ENCODE data around the gene ZNF277.
A peak's percentile ranks its signal among the peaks of the same experiment; 100 is the strongest.

Gene ZNF277, protein sequence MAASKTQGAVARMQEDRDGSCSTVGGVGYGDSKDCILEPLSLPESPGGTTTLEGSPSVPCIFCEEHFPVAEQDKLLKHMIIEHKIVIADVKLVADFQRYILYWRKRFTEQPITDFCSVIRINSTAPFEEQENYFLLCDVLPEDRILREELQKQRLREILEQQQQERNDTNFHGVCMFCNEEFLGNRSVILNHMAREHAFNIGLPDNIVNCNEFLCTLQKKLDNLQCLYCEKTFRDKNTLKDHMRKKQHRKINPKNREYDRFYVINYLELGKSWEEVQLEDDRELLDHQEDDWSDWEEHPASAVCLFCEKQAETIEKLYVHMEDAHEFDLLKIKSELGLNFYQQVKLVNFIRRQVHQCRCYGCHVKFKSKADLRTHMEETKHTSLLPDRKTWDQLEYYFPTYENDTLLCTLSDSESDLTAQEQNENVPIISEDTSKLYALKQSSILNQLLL

DNA sequence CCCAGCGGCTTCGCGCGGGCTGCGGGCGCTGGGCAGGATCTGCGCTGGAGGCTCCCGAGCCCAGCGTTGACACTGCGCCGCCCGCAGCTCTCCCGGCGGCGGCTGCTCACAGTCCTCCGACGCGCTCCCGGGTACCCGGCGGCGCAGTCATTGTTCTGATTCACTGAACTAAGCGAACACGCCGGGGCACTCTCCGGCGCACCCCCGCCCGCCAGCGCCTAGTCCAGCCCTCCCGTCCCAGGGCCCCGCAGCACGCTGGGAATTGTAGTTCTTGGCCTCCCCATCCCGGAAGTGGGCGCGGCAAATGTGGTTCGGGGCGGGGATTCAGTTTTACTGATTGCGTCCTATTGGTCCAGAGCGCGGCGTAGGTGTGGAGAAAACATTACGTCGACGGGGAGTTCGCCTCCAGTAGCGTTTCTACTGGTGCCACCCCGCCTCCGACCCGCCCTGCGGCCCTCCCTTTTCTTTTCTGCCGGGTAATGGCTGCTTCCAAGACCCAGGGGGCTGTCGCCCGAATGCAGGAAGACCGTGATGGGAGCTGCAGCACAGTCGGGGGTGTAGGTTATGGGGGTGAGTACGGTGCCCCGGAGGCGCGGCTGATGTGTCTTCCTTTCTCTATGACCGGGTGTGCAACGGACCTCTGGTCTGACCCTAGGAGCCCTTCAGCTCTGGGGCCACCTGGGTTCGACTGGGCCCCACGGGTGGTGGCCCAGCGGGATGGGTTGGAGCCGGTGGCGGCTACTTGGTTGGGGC lies at the start of gene ZNF277, which contains the start of gene DOCK4:
TSS of gene ZNF277 (plus strand) at position 458 of the 753 bp plus-strand sequence. CDS start at position 480, 22 bp downstream.
TSS of gene DOCK4 (minus strand) at position 162 of the 753 bp plus-strand sequence. CDS start 261 bp downstream, outside the sequence.
- peak; percentile 97 to 100 (median 97) for DNase-seq

DNA sequence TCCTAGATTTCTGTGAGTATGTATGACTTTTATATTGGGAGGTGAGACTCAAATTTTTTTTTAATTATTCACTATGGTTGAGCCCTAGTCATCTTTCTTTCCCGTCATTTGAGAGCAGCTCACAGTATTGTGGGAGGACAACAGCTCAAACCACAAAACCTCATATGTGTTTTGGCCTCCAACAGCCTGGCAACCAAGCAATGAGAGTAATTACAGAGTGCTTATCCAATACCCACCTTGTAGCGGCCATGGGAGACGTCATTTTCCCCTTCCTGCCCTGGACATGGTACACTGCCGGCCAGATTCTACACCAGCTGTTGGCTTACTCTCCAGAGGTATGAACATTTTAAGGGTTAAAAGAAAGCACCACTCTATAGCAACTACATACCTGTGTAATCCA lies 49.4 kb upstream of the ZNF277 start:
- DNase-seq, result no peak

DNA sequence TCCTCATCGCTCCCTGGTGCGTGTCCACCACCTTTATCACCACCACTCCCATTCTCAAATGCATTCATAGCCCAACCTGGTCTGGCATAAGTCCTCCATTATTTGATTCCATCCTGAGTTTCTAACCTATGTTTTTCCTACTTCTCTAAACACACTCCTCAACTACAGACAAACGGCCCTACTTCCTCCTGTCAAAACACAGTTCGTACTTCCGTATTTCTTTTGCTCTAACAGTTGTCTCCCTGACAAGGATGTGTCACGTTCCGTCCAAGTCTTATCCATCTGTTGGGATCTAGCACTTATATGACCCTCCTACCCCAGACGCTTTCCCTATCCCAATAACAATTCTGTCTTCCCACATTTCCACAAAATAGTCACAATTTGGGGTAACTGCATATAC lies 47.1 kb upstream of the ZNF277 start:
- no peak for DNase-seq

DNA sequence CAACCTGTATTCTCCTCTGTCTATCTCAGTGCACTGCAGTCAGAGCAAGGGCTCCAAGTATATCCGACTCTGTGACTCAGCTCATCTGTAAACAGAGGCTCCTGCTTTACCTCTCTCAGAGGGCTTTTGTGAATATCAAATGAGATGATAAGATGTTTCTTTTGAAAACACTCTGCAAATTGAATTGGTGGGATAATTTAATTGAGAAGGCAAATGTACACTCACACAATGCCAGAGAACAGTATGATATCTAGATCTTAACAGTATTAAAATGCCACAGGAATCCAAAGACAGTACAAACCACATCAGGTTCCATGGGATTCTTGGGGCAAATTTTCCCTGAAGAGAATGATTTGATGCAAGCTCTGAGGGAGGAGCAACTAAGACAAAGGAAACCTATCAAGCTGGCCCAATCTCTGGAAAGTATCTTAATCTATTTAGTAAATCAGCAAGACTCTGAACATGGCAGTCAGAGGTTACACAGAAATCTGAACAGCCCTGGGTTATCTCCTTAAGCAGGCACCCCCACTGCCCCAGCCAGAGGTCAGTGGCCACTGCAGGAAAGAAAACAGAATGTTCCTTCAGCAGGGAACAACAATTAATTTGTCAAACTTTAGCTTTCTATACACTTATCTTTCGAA lies 46.2 kb upstream of the ZNF277 start:
- DNase-seq, result no peak

DNA sequence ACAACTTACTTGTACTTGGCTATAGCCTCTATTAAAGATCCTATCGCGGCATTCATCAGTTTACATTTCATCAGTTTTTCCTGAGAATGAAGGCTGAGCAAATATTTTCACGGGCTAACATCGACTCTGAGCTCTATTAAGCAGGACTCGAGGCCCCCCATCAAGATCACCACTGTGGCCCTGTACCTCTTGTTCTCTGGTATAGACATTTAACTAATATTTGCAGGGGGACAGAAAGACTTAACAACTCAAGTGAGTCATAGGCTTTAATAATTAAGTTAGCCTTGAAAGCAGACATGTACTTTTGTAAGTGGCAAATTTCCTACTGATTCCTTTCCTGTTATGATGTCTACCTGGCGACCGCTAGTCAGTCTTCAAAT lies 45.7 kb upstream of the ZNF277 start:
- no peak for DNase-seq

DNA sequence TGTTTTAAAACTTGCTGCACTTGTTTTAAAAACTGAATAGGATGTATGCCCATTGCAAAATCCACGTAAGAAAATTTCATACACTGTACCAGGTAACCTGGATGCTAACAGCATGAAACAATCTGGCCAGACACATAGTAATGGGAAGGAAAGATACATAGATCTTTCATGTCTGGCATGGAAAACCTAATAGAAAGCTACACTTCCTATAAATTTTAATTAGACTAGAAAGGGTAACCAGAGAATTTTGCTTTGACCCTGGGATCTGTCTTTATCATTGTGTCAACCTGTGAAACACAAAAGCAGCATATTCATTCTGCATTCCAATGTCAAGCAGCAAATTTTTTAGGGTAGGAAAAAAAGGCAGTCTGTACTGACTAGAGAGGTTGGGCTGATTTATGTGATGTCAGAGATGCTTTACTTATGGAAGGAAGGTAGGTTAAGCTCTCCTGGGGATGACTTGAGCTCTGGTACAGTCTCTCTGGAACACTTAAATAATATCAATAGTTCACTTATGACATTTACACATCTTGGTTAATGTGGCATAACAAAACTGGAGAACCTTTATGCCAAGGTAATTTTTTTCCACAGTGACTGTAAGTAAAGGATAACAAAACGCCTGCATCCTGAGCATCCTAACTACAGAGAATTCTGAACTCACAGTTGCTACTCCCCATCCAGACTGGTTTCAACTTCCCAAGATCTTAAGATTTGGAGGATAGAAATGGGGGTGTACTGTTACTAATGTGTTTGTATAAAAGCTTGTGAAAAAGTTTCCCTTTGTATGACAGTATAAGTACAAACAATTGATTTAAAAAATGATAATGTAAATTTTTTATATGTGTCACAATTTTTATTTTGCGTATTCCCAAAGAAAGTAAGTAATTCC lies 45.0 kb upstream of the ZNF277 start:
- no peak for DNase-seq

DNA sequence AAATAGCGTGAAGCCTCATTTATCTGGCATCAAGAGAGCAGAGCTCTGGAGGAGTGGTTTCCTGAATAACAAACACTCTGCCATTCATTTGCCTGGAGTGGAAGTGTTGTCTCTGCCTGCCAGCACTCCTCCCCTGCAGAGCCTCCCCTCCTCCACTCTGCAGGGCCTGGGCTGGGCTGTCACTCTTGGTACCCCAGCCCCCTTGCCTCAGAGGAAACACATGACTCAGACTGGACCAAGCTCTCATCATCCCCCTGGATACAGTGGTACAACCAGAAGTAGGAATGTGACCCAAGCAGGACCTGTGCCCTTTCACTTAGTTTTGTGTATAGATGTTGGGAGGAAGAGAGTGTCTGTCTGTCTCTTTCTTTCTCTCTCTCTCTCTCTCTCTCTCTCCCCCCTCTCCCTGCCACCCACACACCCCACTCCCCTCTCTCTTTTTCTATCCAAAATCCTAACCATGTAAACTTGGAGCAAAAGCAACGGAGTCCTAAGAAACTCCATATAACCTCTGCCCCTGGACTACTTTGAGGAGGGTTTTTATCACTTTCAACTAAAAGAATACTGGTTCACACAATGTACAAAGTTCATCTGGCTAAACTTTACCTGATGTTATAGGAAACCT lies 44.2 kb upstream of the ZNF277 start:
- DNase-seq, result no peak

DNA sequence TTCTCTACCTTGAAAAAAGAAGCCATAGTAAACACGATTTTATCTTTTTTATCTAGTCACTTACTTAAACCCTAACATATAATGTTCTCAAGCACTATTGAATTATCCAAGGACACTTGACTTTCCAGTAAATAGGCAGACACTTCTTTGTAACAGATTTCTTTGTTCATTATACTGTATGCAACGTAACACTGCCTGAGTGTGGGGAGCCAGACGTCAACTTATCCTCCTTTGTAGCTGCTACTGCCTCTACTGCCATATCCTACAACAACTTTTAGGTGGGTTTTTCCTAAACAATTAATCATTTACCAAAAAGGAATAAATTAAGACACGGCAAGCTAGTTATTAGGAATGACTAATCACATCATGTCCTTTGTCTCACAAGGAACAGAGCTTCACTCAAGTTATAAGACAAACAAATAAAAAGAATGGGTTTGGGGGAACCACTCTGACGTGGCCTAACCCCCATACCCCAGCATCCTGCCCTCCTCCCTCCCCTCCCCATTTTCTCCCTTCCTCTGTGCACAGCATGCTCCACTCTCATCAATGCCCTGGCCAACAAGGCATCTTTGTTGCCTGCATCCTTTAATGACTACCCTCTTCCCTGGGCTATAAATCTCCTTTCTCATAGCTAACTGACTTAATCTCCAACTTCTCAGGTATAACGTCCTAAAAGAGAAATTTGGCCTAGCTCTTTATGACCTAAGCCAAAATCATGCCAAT lies 43.5 kb upstream of the ZNF277 start:
- no peak for DNase-seq

DNA sequence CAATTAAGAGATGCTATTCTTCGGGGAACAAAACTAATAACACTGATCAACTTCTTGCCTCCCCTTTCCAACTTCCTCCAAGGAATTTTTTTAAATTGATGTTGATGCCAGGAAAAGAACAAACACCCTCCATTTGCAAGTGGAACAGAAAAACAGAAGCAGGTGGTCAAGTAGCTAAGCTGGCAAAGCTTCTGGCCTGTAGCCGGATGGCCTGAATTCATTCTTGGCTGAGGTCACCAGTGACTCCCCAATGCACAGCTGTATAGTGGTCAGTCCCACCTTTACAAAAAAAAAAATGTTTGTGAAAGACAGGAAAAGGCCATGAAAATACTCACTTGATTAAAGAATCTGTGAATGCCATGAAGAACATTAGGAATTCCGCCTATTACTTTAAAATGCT lies 39.3 kb upstream of the ZNF277 start:
- no peak for DNase-seq

DNA sequence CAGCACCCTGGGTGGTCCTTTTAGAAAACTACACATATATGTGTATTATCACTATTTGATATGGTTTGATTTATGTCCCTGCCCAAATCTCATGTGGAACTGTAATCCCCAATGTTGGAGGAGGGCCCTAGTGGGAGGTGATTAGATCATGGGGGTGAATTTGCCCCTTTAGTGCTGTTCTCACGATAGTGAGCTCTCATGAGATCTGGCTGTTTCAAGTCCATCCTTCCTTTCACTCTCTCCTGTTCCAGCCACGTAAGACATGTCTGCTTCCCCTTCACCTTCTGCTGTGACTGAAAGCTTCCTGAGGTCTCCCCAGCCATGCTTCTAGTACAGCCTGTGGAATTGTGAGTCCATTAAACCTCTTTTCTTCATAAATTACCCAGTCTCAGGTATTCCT lies 37.6 kb upstream of the ZNF277 start:
- DNase-seq, result no peak

DNA sequence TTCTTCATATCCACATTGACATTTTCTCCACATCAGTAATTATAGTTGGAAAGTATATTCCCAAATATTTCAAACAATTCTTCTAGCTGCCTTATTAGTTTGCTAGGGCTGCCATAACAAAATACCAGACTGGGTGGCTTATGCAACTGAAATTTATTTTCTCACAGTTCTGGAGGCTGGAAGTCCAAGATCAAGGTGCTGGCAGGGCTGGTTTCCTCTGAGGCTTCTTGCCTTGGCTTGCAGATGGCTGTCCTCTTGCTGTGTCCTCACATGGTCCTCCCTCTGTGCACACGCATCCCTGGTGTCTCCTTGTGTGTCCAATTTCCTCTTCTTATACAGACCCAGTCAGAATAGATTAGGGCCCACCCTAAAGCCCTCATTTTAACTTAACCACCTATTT lies 34.8 kb upstream of the ZNF277 start:
- DNase-seq, result no peak

DNA sequence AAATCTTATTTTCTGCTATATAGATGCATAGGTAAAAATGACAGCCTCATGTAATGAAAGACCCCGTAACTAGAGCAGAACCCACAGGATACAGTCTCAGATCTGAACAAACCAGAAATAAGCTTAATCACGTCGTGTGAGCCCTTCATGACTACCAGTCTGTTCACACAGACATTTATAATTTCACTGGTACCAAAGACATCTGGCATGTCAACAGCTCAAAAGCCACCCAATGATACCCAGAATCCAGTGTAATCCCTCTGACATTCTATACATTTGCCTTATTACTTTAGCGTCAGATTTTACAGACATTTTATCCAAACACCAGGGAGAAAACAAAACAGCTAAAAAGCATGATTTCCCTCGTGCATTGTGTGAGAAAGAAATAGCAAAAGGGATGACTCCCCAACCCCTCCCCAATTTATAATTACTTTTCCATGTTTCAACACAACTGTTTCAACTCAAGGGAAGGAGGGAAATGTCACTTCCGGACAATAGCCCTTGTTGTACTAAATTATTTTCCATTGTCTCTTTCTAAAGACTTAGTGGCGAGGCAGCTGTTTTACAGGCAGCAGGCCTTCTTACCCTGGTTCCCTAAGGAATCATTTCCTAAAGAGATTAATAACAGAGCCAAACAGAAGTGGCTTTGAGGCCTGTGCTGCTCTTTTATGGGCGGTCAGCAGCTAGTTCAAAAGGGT lies 33.5 kb upstream of the ZNF277 start:
- no peak for DNase-seq

DNA sequence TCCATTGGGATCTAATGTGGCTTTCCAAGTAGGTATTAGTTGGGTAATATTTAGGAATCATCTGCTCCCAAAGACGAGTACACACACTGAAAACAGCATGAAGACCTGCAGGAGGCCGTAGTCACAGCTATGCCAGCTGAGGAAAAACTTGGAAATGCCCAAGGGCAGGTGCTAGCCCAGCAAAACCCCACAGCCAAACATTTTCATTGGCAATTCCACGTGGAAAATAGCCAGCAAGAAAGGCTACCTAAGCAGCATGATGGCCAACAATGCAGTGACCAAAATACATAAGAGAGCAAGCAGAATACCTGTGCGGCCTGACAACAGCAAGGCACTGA lies 33.0 kb upstream of the ZNF277 start:
- no peak for DNase-seq

DNA sequence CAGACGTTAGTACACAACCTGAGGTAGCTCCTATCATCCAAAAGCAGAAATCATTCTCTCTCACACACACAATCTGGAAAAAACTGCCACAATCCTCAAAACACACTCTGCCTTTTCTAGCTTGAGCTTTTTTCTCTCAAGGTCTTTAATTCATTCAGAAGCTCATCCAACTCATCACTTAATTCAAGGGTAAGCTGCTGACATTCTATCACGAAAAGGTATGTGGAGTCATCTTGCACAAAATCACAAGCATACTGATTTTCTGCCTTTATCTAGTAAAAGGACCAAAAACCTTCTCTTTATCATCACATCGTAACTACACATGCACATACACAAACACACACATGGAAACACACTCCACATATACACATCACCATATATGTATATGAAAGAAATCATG lies 32.3 kb upstream of the ZNF277 start:
- no peak for DNase-seq

DNA sequence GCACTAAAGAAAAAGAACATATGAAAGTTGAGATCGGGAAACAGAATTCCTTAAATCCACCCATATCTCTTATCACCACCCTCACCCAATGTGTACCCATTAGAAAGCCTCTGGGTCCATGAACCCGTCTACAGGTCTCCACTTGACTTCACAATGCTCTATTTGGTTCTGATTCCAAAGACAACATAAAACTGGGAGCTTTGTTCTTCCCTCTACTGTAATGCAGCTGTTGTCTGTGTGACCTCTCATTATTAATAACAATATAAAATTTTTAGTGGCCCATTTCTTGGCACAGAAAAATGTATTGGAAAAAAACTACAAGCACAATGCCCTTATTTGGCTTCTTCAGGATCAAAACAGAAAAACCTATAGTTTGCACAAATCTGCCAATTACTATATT lies 30.3 kb upstream of the ZNF277 start:
- DNase-seq, result no peak

DNA sequence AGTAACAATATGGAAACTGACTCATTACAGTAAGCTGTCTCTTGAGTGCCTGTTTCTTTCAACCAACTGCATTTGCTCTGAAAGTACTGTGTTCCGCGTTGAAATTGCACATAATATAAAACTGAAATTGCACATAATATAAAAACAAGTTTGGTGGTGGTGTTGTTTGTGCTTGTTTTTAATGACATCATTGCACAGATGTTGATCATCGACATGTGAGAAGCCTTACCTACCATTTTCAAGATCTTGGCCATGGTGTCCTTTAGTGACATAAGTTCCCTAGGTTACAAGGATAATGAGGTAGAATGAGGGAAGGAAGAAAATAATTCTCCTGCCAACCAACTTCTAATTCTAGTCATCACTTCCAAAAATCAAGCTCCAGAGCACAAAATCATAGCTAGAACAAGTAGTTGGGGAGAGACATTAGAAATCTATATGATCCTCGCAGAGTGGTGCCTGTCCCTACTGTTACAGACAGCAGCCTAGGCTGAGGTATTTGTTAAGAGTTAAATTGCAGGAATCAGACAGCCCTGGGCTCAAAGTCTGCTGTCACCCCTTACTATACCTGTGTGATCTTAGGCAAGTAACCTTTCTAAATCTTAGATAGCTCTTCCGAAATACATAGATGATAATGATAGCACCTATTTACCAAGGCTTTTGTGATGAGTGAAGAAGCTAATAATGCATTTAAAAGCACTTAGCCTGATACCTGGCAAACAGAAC lies 29.6 kb upstream of the ZNF277 start:
- DNase-seq, result no peak

DNA sequence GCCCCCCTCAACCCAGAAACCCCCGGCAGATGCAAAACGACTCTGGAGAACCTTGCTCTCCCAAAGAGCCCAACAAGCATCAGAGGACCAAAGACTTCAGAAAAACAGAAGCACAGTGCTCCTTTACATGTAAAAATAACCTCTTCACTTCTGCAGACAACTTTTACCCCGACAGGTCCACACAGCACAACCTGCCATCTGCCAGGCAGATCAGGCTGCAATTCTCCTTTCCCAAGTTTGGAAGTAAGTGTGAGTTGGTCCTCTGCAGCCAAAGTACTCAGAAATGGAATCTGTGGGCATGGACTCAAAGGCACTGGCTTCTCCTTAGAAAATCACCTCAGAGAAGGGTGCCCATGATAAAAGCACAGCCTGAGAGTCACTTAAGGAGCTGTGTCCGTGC lies 26.3 kb upstream of the ZNF277 start:
- DNase-seq, result no peak

DNA sequence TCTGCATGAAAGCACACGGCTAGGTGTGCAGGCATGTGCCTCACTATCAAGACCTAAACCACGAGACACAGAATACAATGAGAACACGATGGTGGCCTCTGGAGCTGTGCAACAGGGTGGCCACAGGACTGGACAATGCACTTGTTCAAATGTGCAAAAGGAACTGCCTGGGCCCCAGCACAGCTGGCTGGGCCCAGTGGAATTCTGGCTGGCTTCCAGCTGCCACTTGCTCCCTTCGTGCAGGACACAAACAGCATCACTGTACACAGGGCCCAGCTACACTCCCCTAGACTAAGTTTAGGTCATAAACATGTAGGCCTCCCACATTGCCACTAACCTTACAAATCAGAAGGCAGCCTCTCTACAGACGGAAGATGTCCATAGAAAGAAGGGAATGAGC lies 23.7 kb upstream of the ZNF277 start:
- DNase-seq, result no peak

DNA sequence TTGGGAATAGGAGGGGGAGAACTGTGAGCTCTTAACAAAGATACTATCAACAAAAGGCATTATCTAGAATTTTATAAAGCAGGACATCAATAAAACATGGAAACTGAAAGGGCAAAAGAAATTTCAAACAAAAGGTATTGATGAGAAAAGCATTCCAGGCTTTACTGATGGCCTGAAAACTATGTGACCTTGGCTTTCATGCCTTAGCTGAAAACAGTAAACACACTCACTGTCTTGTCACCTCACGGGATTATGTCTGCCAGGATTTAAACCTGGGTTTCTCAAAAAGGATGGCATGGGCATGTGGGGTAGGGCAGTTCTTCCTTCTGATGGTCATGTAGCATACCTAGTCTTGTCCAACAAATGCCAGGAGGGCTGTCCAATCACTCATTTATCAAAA lies 23.2 kb upstream of the ZNF277 start:
- no peak for DNase-seq

DNA sequence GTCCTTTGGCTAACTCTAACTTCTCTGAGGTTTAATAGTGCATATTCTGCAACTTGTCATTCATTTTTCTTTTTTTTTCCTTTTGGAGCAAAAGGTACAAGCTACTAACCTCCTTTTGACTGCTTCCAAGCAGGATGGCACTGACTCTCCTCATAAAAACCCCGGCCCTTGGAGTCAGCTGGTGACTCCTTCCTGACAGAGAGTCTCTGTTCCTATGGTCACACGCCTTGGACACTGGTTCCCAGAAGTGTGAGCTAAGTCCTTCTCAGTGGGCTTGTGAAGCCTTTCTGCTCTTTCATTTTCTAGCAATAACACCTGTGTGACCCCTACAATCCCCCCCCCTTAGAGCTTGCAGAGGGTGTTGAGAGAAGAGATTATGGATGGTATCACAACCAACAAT lies 22.0 kb upstream of the ZNF277 start:
- no peak for DNase-seq
